8988T (cell line): ENCODE results near the gene EIF1AD.
"Not testable (repeated sequence)": the region's sequence is repeated elsewhere in the genome, so short reads cannot be mapped to it uniquely, and the experiment has no call there.

Experiments used
- DNase-seq: peaks from one replicate; pipeline ENCODE4 v3.0.0; 2011

The EIF1AD gene

GRCh38 chr11:66001942-66002647, at the start of gene EIF1AD, which contains the start of gene BANF1:
Gene EIF1AD (minus strand): TSS chr11:66002157. CDS start chr11:66000389, 1,768 bp downstream.
Gene BANF1 (plus strand): TSS chr11:66002503. CDS start chr11:66003251, 748 bp downstream.
- peak; percentile 91 for DNase-seq

- no peak for DNase-seq
These were observed 49.4 kb upstream of the EIF1AD start for GRCh38 chr11:66051371-66051765.

- no peak for DNase-seq
These were observed 48.7 kb upstream of the EIF1AD start for GRCh38 chr11:66050581-66051231.

- DNase-seq: no peak
These were observed 46.8 kb upstream of the EIF1AD start, which contains the start of gene GAL3ST3 for GRCh38 chr11:66048547-66049323. Gene GAL3ST3 (minus strand): TSS chr11:66049161. CDS start chr11:66045415, 3,746 bp downstream.

GRCh38 chr11:66047541-66048365, 45.8 kb upstream of the EIF1AD start:
- no peak for DNase-seq

- no peak for DNase-seq
These were observed 44.9 kb upstream of the EIF1AD start for GRCh38 chr11:66046901-66047300.

GRCh38 chr11:66045177-66045639, 43.3 kb upstream of the EIF1AD start:
- peak; percentile 99 for DNase-seq

GRCh38 chr11:66044757-66045156, 42.8 kb upstream of the EIF1AD start:
- DNase-seq: no peak

GRCh38 chr11:66042996-66043906, 41.3 kb upstream of the EIF1AD start:
- DNase-seq: no peak

- DNase-seq: no peak
These were observed 40.5 kb upstream of the EIF1AD start for GRCh38 chr11:66042227-66042995.

GRCh38 chr11:66039765-66040164, 37.8 kb upstream of the EIF1AD start:
- no peak for DNase-seq

GRCh38 chr11:66037327-66037726, 35.4 kb upstream of the EIF1AD start:
- DNase-seq: no peak

GRCh38 chr11:66036334-66036710, 34.4 kb upstream of the EIF1AD start:
- DNase-seq: no peak

GRCh38 chr11:66035653-66036333, 33.8 kb upstream of the EIF1AD start:
- DNase-seq: no peak

- no peak for DNase-seq
These were observed 31.2 kb upstream of the EIF1AD start for GRCh38 chr11:66032957-66033735.

GRCh38 chr11:66026017-66026529, 24.1 kb upstream of the EIF1AD start, which contains the start of gene CATSPER1:
Gene CATSPER1 (minus strand): TSS chr11:66026479. CDS start chr11:66026379, 100 bp downstream.
- DNase-seq: peak; percentile 15

- not testable (repeated sequence) for DNase-seq
These were observed 21.2 kb upstream of the EIF1AD start for GRCh38 chr11:66023186-66023440.

GRCh38 chr11:66022401-66023185, 20.6 kb upstream of the EIF1AD start:
- DNase-seq: peak; percentile 88
